Dendritic cell treated with granulocyte-macrophage colony-stimulating factor and Interleukin-4, amounts not matched to agents 40 ng/mL and 50 ng/mL, for 4 days (primary cell): ENCODE data around the gene PHF23.

ENCODE experiments used
- H3K27ac Mint-ChIP-seq: one replicate; pipeline ENCODE4 v1.8.0; 2022; ENCODE audit warnings: mild to moderate bottlenecking, mixed read lengths
- H3K27me3 Mint-ChIP-seq: one replicate; pipeline ENCODE4 v1.8.0; 2022; ENCODE audit warnings: mild to moderate bottlenecking, mixed read lengths
- H3K36me3 Mint-ChIP-seq: one replicate; pipeline ENCODE4 v1.8.0; 2022; ENCODE audit warnings: low read depth, mixed read lengths
- H3K4me1 Mint-ChIP-seq: one replicate; pipeline ENCODE4 v1.8.0; 2022; ENCODE audit warnings: low read depth, mixed read lengths
- H3K4me3 Mint-ChIP-seq: one replicate; pipeline ENCODE4 v1.8.0; 2022; ENCODE audit warnings: mild to moderate bottlenecking, moderate library complexity, mixed read lengths
- H3K9me3 Mint-ChIP-seq: one replicate; pipeline ENCODE4 v1.8.0; 2022; ENCODE audit warnings: mixed read lengths
- intact Hi-C: fragments of 100-400 bp; cut with micrococcal nuclease; formaldehyde crosslinking; loops from one replicate; pipeline ENCODE4 v1.15.0; 2022

Gene PHF23

GRCh38 chr17:7239091-7240027 is at the start of gene PHF23:
Gene PHF23, minus strand, starts transcription at chr17:7239457. Its CDS starts 178 bp downstream, at chr17:7239279.
- Mint-ChIP-seq H3K9me3 (no peaks in the 10 kb centered on the region), H3K4me1 (peaks cover 63% of the 10 kb centered on the region), H3K36me3 (peaks cover 98% of the 10 kb centered on the region), H3K27ac (peak within 1 kb of the TSS; percentile 98), H3K27me3 (no peaks in the 10 kb centered on the region), H3K4me3 (peak within 1 kb of the TSS; percentile 98)
- intact Hi-C loops = loop anchor here (5.0 kb wide), 1 partner anchor 43 kb away; the partner anchor contains the start of gene SLC2A4

- H3K27ac Mint-ChIP-seq = no peak overlapping the region
- H3K4me3 Mint-ChIP-seq = no peak overlapping the region
- peaks cover 36% of the 10 kb centered on the region for H3K4me1 Mint-ChIP-seq
- intact Hi-C loops = loop anchor here (10.0 kb wide), 1 partner anchor 49 kb away; the partner anchor contains the start of gene ACAP1
- peaks cover 94% of the 10 kb centered on the region for H3K27me3 Mint-ChIP-seq
- no peaks in the 10 kb centered on the region for H3K36me3 Mint-ChIP-seq
- no peaks in the 10 kb centered on the region for H3K9me3 Mint-ChIP-seq
Measured at GRCh38 chr17:7285679-7286078, 46.4 kb upstream of the PHF23 start.

DNA sequence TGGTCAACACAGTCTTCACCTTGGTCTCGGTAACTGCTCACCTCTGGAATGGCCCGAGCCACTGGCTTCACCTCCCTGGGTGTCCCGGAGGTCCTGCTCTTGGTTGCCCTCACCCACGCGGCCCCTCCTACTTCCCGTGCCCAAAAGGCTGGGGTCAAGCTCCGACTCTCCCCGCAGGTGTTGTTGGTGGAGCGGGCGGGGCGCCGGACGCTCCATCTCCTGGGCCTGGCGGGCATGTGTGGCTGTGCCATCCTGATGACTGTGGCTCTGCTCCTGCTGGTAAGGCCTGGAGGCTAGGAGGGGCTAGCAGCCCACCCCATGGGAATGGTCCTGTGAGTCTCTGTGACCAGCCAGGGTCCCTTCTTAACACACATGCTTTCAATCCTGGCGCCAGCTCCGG is 45.7 kb upstream of the PHF23 start:
- peaks cover 44% of the 10 kb centered on the region for H3K4me1 Mint-ChIP-seq
- H3K4me3 Mint-ChIP-seq = no peak overlapping the region
- intact Hi-C loops = loop anchor here (5.0 to 10.0 kb wide), 2 partner anchors 43 to 50 kb away; partner anchors contain the start of genes ACAP1 and GABARAP
- peaks cover 93% of the 10 kb centered on the region for H3K27me3 Mint-ChIP-seq
- no peaks in the 10 kb centered on the region for H3K9me3 Mint-ChIP-seq
- no peaks in the 10 kb centered on the region for H3K36me3 Mint-ChIP-seq
- H3K27ac Mint-ChIP-seq = no peak overlapping the region

DNA sequence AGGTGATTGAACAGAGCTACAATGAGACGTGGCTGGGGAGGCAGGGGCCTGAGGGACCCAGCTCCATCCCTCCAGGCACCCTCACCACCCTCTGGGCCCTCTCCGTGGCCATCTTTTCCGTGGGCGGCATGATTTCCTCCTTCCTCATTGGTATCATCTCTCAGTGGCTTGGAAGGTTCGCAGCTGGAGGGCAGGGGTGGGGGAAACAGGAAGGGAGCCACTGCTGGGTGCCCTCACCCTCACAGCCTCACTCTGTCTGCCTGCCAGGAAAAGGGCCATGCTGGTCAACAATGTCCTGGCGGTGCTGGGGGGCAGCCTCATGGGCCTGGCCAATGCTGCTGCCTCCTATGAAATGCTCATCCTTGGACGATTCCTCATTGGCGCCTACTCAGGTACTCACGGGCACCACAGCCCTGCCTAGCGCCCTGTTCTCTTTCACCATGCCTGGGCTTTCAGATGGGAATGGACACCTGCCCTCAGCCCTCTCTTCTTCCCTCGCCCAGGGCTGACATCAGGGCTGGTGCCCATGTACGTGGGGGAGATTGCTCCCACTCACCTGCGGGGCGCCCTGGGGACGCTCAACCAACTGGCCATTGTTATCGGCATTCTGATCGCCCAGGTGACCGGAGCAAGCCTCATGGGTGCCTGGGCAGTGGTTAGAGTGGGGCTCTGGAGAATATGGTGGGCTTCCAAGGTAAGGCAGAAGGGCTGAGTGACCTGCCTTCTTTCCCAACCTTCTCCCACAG is 44.4 kb upstream of the PHF23 start:
- H3K36me3 Mint-ChIP-seq = no peaks in the 10 kb centered on the region
- peaks cover 97% of the 10 kb centered on the region for H3K27me3 Mint-ChIP-seq
- intact Hi-C loops = loop anchor here (5.0 to 10.0 kb wide), 2 partner anchors 41 to 51 kb away; partner anchors contain the start of genes ACAP1 and GABARAP
- H3K9me3 Mint-ChIP-seq = no peaks in the 10 kb centered on the region
- H3K27ac Mint-ChIP-seq = peak overlapping the region; percentile 57
- no peak overlapping the region for H3K4me3 Mint-ChIP-seq
- H3K4me1 Mint-ChIP-seq = peaks cover 47% of the 10 kb centered on the region

GRCh38 chr17:7282752-7283321 is 43.6 kb upstream of the PHF23 start:
- Mint-ChIP-seq H3K36me3 (no peaks in the 10 kb centered on the region), H3K4me3 (no peak overlapping the region), H3K27me3 (peaks cover 92% of the 10 kb centered on the region), H3K27ac (peak overlapping the region; percentile 57), H3K9me3 (no peaks in the 10 kb centered on the region), H3K4me1 (peaks cover 47% of the 10 kb centered on the region)
- intact Hi-C loops = loop anchor here (5.0 to 10.0 kb wide), 2 partner anchors 41 to 52 kb away; partner anchors contain the start of genes ACAP1 and GABARAP

DNA sequence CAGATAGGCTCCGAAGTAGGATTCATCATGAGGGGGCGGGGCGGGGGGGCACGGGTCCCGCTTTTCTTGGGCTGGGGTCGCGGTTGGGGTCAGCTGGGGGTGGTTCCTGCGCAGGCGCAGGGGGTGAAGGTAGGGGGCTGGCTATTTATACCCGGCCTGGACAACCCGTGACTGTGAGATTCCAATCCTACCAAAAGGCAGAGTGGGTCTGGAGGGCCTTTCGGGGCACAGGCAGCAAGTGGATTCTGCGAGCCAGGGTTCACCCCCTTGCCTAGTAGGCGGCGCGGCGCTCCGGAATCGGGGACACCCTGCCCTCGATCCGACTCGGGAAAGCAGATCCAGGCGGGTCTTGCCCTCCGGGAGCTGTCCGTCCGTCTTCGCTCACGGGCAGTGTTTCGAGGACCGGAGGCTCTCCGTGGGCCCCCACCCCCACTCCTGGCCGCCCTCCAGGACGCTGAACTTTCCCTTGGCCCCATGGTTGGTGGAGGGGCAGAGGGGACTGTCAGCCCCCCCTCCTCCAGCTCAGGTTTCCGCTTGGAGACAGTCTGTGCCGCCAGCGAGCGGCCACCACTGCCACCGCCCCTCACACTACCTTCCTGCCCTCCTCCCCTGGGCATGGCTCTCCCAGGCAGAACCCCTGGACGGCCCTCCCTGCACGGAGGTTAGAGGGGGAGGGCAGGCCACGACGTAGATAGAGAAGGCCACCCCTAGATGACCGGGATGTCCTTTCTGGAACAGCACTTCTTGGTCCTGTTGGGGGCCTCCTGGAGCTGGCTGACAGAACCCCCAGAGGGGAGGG is 42.9 kb upstream of the PHF23 start:
- Mint-ChIP-seq H3K27ac (peak overlapping the region; percentile 57), H3K4me1 (peaks cover 47% of the 10 kb centered on the region), H3K4me3 (peak overlapping the region; percentile 73), H3K36me3 (no peaks in the 10 kb centered on the region), H3K9me3 (no peaks in the 10 kb centered on the region), H3K27me3 (peaks cover 89% of the 10 kb centered on the region)
- intact Hi-C loops = loop anchor here (1.0 to 10.0 kb wide), 3 partner anchors 30 to 53 kb away; partner anchors contain the start of genes ACAP1, ELP5 and GABARAP

DNA sequence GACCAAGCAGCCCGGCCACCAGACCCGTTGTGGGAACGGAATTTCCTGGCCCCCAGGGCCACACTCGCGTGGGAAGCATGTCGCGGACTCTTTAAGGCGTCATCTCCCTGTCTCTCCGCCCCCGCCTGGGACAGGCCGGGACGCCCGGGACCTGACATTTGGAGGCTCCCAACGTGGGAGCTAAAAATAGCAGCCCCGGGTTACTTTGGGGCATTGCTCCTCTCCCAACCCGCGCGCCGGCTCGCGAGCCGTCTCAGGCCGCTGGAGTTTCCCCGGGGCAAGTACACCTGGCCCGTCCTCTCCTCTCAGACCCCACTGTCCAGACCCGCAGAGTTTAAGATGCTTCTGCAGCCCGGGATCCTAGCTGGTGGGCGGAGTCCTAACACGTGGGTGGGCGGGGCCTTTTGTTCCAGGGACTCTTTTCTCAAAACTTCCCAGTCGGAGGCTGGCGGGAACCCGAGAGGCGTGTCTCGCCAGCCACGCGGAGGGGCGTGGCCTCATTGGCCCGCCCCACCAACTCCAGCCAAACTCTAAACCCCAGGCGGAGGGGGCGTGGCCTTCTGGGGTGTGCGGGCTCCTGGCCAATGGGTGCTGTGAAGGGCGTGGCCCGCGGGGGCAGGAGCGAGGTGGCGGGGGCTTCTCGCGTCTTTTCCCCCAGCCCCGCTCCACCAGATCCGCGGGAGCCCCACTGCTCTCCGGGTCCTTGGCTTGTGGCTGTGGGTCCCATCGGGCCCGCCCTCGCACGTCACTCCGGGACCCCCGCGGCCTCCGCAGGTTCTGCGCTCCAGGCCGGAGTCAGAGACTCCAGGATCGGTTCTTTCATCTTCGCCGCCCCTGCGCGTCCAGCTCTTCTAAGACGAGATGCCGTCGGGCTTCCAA is 42.1 kb upstream of the PHF23 start, which contains the start of gene SLC2A4:
Gene SLC2A4, plus strand, starts transcription at position 645 of the 879 bp plus-strand sequence. Its CDS starts 217 bp downstream, at position 862.
- peak within 1 kb of the TSS; percentile 73 for H3K4me3 Mint-ChIP-seq
- peaks cover 47% of the 10 kb centered on the region for H3K4me1 Mint-ChIP-seq
- H3K27ac Mint-ChIP-seq = peak within 1 kb of the TSS; percentile 57
- H3K9me3 Mint-ChIP-seq = no peaks in the 10 kb centered on the region
- H3K36me3 Mint-ChIP-seq = no peaks in the 10 kb centered on the region
- intact Hi-C loops = loop anchor here (1.0 to 10.0 kb wide), 3 partner anchors 29 to 53 kb away; partner anchors contain the start of genes ACAP1, ELP5 and GABARAP
- peaks cover 81% of the 10 kb centered on the region for H3K27me3 Mint-ChIP-seq

GRCh38 chr17:7280519-7281073 is 41.3 kb upstream of the PHF23 start:
- H3K4me1 Mint-ChIP-seq = peaks cover 47% of the 10 kb centered on the region
- peak overlapping the region; percentile 46 for H3K27ac Mint-ChIP-seq
- H3K36me3 Mint-ChIP-seq = no peaks in the 10 kb centered on the region
- intact Hi-C loops = loop anchor here (1.0 to 10.0 kb wide), 4 partner anchors 16 to 54 kb away; partner anchors contain the start of genes ACAP1, ELP5 and GABARAP
- no peaks in the 10 kb centered on the region for H3K9me3 Mint-ChIP-seq
- H3K4me3 Mint-ChIP-seq = peak overlapping the region; percentile 73
- peaks cover 75% of the 10 kb centered on the region for H3K27me3 Mint-ChIP-seq

- intact Hi-C loops = no loop called here
- Mint-ChIP-seq H3K36me3 (no peaks in the 10 kb centered on the region), H3K9me3 (no peaks in the 10 kb centered on the region), H3K4me1 (peaks cover 47% of the 10 kb centered on the region), H3K27me3 (peaks cover 67% of the 10 kb centered on the region), H3K27ac (no peak overlapping the region), H3K4me3 (no peak overlapping the region)
Measured at GRCh38 chr17:7279448-7279847, 40.2 kb upstream of the PHF23 start.

- Mint-ChIP-seq H3K4me3 (no peak overlapping the region), H3K27me3 (peaks cover 42% of the 10 kb centered on the region), H3K36me3 (no peaks in the 10 kb centered on the region), H3K4me1 (peaks cover 40% of the 10 kb centered on the region), H3K9me3 (no peaks in the 10 kb centered on the region), H3K27ac (no peak overlapping the region)
- intact Hi-C loops = no loop called here
Measured at GRCh38 chr17:7266784-7267183, 27.5 kb upstream of the PHF23 start.

- intact Hi-C loops = no loop called here
- H3K4me3 Mint-ChIP-seq = no peak overlapping the region
- H3K27me3 Mint-ChIP-seq = peaks cover 48% of the 10 kb centered on the region
Measured at GRCh38 chr17:7263801-7264078, 24.5 kb upstream of the PHF23 start.

More at GRCh38 chr17:7263801-7264078, 24.5 kb upstream of the PHF23 start:
- no peaks in the 10 kb centered on the region for H3K9me3 Mint-ChIP-seq
- H3K27ac Mint-ChIP-seq = peak overlapping the region; percentile 66
- peaks cover 45% of the 10 kb centered on the region for H3K4me1 Mint-ChIP-seq
- peaks cover 5% of the 10 kb centered on the region for H3K36me3 Mint-ChIP-seq
